SK-N-SH treated with all-trans-retinoic acid at 6 μM for 48 hours (cell line): ENCODE results near the gene FAAH2.

Source experiments
- BACH2 ChIP-seq: fragments of 250-450 bp; sonication (Bioruptor Pico); IDR thresholded peaks from 2 replicates; pipeline ENCODE4 v1.9.0; 2021; ENCODE audit warnings: mild to moderate bottlenecking, borderline replicate concordance
- GLIS3 ChIP-seq: fragments of 250-450 bp; sonication (Bioruptor Pico); IDR thresholded peaks from 2 replicates; pipeline ENCODE4 v1.5.0; 2020; ENCODE audit warnings: mild to moderate bottlenecking, moderate library complexity
- PATZ1 ChIP-seq: fragments of 250-450 bp; sonication (Bioruptor Pico); IDR thresholded peaks from 2 replicates; pipeline ENCODE4 v1.8.0; 2020; ENCODE audit warnings: mild to moderate bottlenecking, moderate library complexity, borderline replicate concordance
- ZC3H10 ChIP-seq: fragments of 250-450 bp; sonication (Bioruptor Pico); IDR thresholded peaks from 2 replicates; pipeline ENCODE4 v1.5.1; 2021; ENCODE audit warnings: mild to moderate bottlenecking, moderate library complexity
- ZFP30 ChIP-seq: fragments of 450-650 bp; formaldehyde crosslinking; IDR thresholded peaks from 2 replicates; pipeline ENCODE4 v1.5.0; 2022; ENCODE audit warnings: mild to moderate bottlenecking, moderate library complexity
- ZNF565 ChIP-seq: fragments of 450-650 bp; formaldehyde crosslinking; conservative IDR thresholded peaks from 2 replicates; pipeline ENCODE4 v1.5.0; 2020; ENCODE audit warnings: low read depth, mild to moderate bottlenecking, moderate library complexity
- TF ChIP-seq, protein P1 (sequence below): fragments of 250-450 bp; sonication (Bioruptor Pico); IDR thresholded peaks from 2 replicates; pipeline ENCODE4 v1.5.1; 2020; ENCODE audit warnings: low read depth, mild to moderate bottlenecking, moderate library complexity

GRCh38 chrX:57241967-57242366, 44.5 kb upstream of the FAAH2 start:
- no peak for TF ChIP-seq BACH2
- TF ChIP-seq, protein P1, sequence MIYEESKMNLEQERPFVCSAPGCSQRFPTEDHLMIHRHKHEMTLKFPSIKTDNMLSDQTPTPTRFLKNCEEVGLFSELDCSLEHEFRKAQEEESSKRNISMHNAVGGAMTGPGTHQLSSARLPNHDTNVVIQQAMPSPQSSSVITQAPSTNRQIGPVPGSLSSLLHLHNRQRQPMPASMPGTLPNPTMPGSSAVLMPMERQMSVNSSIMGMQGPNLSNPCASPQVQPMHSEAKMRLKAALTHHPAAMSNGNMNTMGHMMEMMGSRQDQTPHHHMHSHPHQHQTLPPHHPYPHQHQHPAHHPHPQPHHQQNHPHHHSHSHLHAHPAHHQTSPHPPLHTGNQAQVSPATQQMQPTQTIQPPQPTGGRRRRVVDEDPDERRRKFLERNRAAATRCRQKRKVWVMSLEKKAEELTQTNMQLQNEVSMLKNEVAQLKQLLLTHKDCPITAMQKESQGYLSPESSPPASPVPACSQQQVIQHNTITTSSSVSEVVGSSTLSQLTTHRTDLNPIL: no peak
- no peak for TF ChIP-seq GLIS3 (CRISPR knock-in tag)
- no peak for TF ChIP-seq ZC3H10 (CRISPR knock-in tag)
- no peak for TF ChIP-seq ZNF565
- no peak for TF ChIP-seq PATZ1 (CRISPR knock-in tag)
- no peak for TF ChIP-seq ZFP30 (CRISPR knock-in tag)
